GM21825 (cell line): ENCODE results near the gene SOCS1.
"Not testable (repeated sequence)": the region's sequence is repeated elsewhere in the genome, so short reads cannot be mapped to it uniquely, and the experiment has no call there.

Experiments
- ATAC-seq: cut with Tn5 transposase; IDR thresholded peaks from one replicate; pipeline ENCODE4 v1.9.1; 2021; ENCODE audit warnings: mild to moderate bottlenecking, moderate library complexity; ENCODE audit not compliant: unreplicated experiment

SOCS1 gene

GRCh38 chr16:11231367-11231970, 24.5 kb downstream of the SOCS1 start:
- no peak for ATAC-seq

- no peak for ATAC-seq
These were observed 26.1 kb downstream of the SOCS1 start for GRCh38 chr16:11229906-11230305.

- no peak for ATAC-seq
These were observed 26.6 kb downstream of the SOCS1 start for GRCh38 chr16:11229432-11229831.

- ATAC-seq = peak; percentile 2
These were observed 30.1 kb downstream of the SOCS1 start for GRCh38 chr16:11225677-11226549.

GRCh38 chr16:11224894-11225676, 30.9 kb downstream of the SOCS1 start:
- ATAC-seq = peak; percentile 84

GRCh38 chr16:11224096-11224893, 31.7 kb downstream of the SOCS1 start:
- peak; percentile 48 for ATAC-seq

GRCh38 chr16:11220507-11220906, 35.5 kb downstream of the SOCS1 start:
- ATAC-seq = not testable (repeated sequence)

GRCh38 chr16:11219178-11219577, 36.8 kb downstream of the SOCS1 start:
- ATAC-seq = no peak

GRCh38 chr16:11218604-11218962, 37.4 kb downstream of the SOCS1 start:
- ATAC-seq = no peak

- ATAC-seq = no peak
These were observed 38.1 kb downstream of the SOCS1 start for GRCh38 chr16:11217651-11218603.

- no peak for ATAC-seq
These were observed 40.0 kb downstream of the SOCS1 start for GRCh38 chr16:11215935-11216556.

GRCh38 chr16:11213799-11214198, 42.2 kb downstream of the SOCS1 start:
- no peak for ATAC-seq

- no peak for ATAC-seq
These were observed 42.6 kb downstream of the SOCS1 start for GRCh38 chr16:11213373-11213772.

GRCh38 chr16:11212798-11213196, 43.2 kb downstream of the SOCS1 start:
- no peak for ATAC-seq

- no peak for ATAC-seq
These were observed 43.8 kb downstream of the SOCS1 start for GRCh38 chr16:11211977-11212797.

GRCh38 chr16:11211061-11211976, 44.7 kb downstream of the SOCS1 start:
- no peak for ATAC-seq

- ATAC-seq = no peak
These were observed 45.7 kb downstream of the SOCS1 start for GRCh38 chr16:11210260-11210659.
